ENCODE results near the gene GSDME.

The GSDME gene

DNA sequence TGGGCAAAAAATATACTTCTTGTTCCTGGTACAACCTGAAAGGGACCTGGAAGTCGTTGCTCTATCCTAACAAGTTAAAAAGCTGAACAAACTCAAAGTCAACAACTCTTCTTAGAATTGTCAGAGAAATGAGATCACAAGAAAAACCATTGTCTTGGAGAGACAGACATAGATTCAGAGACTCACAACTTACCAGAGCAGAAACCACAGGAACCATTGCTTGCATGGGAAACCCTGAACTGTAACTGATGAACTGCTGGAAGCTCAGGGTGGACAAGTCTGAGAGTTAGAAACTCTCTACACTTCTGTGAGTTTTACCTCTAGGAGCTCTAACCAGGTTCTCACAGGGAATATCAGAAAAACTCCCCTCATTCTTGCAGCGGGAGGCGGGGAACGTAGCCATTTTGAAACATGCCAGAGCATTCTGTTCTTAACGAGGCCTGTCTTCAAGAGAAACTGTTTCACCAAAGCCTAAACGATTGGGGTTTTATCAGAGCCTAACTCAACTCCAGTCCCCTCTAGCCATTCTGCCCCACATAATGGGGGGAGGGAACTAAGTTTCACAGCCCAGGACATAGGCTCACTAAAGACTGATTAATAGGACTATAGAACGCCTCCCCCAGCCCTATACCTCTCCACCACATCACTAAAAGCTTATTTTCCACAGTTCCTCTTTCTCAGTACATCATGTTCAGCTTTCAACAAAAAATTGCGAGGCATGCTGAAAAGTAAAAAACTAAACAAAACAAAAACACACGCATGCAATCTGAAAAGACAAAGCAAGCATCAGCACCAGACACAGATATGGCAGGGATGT is 12.0 kb upstream of the GSDME start:
- DNase-seq: no peak

DNA sequence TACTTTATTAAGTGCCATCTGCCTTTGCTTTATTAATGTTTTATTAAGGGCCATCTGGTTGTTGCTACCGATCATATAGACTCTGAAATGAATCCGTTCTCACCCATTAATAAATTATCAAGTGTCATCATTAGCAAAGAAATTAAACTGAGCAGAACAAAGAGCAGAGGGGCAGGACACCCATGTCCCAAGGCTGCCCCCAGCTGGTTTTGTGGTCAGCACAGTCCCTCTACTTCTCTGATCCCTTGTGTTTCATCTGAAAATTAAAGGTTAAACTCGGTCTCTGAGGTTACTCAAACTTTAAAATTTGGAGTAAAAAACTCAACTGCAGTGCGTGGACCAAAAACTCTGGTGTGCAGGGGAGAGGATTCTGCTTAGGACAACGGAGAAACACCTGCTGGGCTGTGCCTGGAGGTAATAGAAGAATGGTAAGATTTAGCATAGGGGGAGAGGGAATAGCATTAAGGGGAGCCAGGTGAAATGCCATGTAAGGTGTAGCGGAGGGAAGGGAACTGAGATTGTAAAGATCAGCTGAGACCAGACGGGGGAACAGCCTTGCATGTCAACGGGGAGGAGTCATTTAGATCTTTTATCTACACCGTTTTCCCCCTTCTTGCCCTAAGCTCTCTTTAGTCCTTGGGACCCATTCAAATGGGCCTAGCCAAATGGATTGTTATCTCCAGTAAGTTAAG is 10.8 kb upstream of the GSDME start:
- no peak for DNase-seq

DNA sequence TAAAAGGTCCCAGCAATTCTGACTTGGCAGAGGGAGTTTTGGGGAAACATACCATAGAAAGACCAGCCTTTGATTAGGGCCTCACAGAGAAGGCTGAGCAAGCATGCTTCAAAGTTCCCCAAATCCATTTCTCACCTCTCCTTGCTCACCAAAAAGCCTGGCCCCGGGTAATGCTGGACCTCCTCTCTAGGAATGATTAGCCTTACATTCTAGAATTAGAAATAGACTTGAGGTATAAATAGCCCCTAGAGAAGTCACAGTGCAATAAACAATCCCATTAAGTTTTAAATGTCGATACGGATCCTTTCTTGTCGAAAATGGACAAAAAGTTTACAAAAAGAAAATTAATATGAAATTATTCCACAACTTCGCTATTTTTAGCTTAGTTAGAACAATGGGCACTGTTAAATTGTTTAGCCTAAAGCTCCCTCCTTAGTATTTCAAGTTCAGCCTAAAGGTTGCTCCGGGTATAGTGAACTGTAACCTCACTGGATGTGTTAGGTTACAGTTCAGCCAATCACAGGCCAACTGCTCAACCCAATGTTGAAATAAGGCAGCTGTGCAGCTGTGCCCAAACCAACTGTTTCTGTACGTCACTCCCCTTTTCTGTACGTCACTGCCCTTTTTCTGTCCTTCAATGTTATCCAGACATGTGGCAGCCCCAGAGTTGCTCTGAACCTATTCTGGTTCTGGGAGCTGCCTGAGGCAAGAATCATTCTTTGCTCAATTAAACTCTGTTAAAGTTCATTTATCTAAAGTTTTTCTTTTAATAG is 7.9 kb upstream of the GSDME start:
- no peak for DNase-seq

DNA sequence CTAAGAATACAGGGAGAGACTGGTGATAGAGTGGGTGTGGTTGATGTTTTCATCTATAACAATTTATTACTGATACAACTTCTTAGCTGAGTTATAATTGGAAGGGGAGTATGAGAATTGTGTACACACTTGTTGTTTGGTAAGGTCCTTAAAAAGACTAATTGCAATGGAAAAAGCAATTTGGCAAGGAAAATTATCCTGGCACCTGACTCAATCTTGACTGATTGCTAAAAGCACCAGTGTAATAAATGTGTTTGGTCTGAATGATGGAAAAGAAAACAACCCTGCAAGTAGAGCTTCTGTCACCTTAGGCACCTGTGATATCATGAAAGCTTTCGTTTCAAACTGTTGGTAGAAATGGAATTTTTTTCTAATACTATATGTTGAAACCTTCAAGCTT is 6.7 kb upstream of the GSDME start:
- no peak for DNase-seq

DNA sequence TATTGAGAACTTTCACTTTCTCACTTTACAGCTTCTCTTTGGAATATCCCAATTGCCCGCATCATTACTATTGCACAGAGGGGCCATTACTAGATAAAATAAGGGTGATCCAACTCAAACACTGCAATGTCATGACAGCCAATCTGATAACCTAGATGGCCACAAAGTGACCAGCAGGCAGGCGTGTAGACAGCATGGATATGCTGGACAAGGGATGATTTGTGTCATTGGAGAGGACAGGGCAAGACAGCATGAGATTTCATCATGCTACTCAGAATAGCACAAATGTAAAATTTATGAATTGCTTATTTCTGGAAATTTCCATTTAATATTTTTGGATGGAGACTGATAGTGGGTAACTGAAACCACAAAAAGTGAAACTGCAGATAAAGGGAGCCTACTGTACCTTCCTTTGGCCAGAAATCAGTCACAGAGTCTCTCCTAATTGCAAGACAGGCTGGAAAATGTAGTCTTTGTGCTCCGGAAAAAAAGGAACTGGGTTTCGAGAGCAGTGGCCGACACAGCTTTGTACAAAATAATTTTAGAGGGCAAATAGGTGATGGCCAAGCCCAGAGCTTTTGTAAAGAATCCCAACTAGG is 6.1 kb upstream of the GSDME start:
- no peak for DNase-seq

DNA sequence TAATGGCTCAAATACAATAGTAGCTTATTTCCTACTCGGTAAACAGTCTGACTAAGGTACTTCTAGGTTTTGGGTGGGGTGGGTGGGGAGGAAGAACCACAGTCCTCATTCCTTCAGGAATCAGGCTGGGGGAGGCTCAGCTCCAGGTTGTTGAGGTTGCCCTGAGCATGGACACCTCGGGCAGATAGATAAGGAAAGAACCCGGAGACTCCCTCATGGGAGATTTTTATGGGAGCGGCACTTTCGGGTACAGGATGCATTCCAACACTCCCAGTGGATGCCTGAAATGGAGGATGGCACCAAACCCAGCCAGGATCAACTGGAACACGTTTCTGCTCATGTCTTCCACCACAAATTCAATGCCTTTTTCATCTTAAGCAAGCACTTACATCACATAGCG is 5.5 kb upstream of the GSDME start:
- DNase-seq: no peak

DNA sequence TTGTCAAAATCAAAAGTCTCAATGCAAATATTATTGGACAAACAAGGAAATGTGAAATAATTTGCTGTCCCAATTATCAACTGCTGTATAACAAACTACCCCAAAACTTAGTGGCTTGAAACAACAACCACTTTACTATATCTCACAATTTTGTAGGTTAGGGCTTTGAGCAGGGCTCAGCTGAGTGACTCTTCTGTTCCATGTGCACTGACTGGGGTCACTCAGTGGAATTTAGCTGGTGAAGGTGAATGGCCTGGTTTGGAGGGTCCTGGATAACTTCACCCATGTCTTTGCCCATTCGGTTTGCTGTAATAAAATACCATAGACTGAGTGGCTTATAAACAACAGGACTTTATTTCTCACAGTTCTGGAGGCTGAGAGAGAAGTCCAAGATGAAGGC is 3.7 kb upstream of the GSDME start:
- DNase-seq: no peak

DNA sequence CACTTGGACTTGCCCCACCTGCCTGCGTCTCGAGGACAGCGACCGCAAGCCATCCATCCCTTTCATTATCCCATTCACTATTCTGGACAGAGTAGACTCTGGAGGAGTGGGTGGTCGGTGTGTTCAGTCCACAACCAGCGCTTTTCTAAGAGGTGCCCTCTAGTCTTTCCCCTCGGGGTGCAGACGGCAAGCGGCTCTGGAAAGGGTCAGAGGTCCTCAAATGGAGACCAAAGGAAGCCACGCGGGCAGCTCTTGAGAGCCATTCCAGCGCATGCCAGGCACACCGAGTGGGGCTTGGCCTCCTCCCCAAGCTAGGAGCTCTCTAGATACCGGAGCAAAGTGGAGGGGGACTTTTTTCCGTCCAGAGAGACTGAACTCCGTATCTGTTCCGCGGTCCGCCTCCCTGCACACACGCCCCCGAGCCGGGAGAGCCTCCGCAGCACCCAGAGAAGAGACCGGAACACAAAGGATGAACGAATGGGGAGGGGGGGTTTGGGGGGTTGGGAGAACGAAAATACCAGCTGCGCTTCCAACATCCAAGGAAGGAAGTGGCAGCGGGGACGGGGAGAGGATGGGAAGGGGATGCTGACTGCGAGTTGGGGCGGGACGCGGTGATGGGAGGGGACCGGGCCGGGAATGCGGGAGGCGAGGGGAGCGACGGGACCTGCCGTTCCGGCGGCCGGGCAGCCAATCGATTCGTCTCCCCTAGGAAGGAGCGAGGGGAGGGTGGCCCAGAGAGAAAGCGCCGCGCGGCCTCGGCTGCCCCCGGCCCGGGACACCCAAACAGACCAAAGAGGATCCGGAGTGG is 515 bp downstream of the GSDME start:
- peak; percentile 28 for DNase-seq

DNA sequence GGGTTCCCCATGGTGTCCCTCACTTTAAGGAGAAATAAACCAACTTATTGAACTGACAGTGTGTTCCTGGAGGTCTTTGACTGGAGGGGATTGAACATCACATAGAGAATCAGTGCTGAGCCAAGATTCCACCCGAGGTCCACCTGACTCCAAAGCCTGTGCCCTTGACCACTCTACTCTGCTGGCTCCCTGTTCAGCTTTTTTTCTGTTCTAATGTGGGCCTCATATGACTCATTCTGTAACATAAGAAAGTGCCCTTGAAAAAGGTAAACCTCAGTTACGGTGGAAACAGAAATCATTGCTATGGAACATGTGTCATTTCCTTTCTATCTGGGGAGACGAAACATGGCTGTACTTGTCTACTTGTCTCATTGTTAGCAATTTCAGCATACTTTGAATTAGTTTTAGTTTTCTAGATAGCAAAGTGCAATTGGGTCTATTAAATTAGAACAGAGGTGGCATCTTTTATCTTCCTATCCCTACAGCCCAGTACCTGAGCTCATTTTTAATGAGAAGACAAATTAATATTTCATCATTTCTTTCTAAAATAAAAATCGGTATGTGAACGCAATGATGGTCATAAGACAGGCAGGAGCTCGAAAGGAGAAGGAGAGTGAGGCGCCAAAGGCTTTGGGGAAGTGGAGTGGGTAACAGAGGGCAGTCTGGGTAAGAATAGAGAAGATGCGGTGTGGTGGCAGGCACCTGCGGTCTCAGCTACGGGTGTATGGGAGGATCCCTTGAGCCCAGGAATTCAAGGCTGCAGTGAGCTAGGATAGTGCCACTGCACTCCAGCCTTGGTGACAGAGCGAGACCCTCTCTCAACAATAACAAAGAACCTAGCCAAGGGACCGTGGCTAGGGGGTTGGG is 1.5 kb downstream of the GSDME start:
- peak; percentile 85 for DNase-seq

DNA sequence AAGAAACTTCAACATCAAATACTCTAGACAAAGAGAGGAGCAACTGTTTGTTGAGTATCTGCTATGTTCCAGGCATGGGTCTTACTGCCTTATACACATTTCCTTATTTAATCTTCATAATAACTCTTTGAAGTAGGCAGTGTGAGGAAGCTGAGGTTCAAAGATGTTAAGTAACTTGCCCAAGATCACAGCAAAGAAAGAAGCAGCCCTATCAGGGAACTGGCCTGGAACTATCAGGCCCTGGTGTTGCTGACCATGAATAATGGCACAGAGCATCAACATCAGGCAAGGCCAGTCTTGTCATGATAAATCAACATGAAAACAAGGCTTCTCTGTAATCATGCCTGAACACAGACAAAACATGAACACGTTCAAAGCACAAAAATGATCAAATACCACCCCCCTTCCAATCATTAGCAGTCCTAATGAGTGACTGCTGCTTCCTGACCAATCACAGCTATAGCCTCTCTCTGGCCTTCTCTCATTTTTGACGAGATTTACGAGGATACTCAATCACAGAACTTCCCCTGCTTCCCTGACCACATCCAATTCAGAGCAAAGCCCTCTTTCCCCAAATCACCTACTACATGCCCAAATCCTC is 2.3 kb downstream of the GSDME start:
- DNase-seq: no peak

DNA sequence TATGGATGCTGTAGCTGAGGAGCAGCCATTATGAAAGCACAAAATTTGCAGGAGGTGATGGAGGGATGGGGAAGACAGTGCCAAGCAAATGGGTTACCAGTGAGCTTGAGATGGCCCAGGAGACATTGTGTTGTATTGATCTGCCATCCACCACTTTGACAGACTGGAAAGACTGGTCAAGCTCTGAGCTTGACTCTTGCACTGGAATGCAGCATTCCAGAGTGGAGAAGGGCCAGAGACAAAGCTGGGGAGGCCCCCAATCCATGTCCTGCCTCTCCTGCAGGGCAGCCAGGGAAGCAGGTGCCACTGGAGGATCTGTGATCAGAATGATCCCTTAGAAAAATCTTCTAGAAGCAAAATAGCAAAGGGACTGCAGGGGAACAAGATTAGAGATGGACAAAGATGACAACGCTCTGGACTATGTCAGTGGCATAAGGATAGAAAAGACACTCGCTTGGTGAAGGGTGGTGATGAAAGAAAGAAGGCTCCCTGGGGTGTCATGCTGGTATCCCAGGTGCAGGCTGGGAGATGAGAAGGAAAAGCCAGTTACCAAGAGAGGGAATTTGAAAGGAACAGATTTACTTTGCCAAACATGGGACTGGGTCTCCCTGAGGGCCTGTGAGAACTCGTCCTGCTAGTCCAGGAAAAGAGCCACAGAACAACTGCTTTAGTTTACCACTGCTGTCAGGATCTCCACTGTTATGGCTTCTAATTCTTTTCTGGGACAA is 5.0 kb downstream of the GSDME start:
- DNase-seq: no peak

DNA sequence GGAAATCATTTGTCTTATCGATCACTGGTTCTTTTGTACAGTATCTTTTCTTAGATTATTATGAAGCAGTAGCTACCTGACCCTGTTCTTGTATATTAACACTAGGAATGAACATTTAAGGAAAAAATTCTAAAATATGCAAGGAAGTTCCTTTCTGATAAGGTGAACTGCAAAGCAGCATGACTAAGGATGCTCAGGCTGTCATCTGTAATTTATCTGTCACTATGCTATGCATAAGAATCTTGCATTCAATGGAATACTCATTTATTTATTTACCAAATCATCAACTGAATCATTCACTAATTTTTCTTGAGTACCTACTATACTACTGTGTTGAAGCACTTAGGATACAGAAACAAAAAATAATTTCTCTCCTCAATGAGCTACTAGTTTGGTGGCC is 5.8 kb downstream of the GSDME start:
- DNase-seq: no peak

DNA sequence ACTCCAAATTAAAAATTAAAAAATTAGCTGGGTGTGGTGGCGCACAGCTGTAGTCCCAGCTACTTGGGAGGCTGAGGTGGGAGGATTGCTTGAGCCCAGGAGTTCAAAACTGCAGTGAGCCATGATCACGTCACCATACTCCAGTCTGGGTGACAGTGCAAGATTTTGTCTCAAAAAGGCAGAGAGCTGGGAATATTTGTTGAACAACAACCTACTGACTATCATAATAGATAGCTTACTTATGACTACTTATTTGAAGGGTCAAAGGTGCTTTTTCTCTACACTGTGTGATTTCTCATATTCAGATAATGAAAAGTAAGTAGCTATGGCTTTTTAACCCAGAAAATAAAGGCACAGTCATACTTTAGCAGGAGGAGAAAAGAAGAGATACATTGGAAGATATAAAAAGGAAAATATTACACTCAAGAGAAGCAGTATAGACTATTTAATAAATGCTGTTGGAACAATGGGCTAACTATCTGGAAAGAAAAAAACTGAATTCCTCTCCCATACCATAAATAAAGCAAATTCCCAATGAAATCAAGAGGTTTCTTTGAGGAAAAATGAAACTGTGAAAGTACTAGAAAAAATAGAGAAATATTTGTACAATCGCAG is 6.7 kb downstream of the GSDME start:
- DNase-seq: no peak

DNA sequence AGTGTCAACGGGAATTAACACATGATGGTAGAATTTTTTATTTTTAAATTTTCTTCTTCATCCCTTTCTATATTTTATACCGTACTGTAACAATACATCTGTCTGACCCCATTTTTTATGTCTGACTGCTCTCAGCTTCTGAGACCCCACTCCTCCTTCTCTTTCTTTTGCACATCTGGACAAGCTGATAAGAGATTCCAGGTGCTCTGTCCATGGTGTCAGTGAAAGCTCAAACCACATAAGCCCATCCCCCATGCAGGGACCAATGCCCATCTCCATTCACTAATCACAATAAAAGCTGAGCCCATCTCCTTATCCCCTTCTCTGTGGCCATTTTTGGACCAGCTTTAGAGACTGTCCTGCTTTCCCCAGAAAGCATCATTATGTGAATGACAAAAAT is 8.7 kb downstream of the GSDME start:
- no peak for DNase-seq

DNA sequence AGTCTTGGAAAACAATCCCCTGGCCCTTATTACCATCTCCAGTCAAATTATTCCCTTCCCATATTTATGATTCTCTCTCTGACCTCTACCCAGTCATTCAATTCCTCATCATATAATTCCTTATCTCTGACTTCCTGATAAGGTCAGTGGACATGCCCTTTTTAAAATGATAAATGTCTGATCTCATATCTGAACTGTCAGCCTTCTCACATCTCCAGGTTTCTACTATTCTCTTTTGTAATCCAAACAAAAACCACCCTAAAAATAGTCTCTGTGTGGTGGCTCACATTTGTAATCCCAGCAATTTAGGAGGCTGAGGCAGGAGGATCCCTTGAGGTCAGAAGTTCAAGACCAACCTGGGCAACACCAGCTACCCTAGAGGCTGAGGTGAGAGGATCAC is 11.9 kb downstream of the GSDME start:
- DNase-seq: no peak

DNA sequence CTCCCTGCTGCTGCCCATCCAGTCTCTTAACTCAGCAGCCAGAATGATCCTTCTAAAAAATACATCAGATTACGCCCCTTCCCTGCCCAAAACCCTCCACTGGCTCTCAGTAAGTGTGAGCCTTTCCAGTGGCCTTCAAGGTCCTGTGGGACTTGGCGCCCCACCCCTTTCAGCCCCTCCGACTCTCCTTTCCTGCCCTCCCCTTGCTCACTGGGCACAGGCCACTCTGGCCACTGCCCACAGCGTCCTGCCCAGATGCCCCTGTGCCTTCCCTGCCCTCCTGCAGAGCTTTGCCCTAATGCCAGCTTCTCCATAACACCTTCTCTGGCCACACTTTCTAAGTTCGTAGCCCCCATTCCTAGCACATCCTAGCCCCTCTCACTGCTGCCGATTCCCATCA is 13.8 kb downstream of the GSDME start:
- DNase-seq: no peak

DNA sequence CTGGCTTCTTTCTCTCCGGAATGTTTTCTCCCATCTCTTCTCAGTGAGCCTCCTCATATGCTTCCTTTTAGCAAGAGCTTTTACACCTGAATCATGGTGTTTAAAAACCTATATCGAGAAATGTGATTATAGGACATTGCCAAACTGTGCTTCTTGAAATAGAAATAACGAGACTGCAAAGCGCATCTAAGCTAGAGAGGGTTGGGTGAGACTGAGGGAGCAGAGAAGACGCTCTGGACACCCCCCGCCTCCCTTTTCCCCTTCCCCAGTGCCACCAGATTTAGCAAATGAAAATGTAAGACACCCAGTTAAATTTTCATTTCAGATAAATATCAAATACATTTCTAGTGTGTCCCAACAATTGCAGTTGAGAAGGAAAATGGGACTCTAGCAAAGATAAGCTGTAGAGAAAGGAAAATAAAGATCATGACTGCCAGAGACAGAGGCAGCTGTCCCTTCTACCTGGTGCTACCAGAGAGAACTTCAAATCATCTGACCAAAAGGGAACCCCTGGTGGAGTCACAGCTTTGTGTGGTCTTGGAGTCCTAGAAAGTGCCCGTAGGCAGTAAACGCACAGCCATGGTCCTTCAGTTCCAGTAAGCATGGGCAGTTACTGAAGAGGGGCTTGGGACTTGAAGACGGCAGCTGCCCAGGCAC is 14.6 kb downstream of the GSDME start:
- DNase-seq: no peak

DNA sequence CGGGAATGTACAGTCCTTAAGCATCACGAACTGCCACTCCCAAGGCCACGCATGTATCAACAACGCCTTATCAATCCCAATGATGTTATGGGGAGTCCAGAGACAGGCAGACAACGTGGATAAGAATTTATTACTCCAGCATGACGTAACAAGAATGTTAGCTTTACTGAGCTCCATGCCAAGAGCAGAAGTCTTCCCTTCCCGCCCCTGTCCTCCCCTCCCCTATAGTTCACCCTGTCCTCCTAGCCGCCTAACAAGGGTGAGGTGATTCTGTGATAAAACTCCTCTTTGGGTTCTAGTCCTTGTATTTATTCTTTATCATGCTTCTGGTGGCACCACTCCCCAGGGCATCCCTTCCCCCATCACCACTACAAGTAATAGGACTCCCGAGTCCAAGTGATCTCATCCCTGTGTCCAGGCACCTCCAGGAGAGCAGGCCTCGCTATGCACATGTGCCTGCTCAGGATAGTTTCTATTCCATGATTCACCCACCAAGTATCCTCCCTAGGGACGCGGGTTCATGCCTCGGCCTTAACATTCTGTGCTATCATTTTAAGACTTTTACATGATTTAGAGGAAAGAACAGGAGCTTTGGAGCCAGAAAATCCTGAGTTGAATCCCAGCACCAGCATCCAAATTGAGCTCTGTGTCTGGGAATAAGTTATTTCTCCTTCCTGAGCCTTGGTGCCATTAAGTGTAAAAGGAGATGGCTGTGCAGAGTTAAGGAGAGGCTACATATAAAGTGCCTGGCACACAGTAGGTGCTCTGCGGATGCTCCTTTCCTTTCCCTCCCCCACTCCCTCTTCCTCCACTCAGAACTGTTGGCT is 15.4 kb downstream of the GSDME start:
- no peak for DNase-seq
